ENCODE measurements around the gene GBP7.

The GBP7 gene

DNA sequence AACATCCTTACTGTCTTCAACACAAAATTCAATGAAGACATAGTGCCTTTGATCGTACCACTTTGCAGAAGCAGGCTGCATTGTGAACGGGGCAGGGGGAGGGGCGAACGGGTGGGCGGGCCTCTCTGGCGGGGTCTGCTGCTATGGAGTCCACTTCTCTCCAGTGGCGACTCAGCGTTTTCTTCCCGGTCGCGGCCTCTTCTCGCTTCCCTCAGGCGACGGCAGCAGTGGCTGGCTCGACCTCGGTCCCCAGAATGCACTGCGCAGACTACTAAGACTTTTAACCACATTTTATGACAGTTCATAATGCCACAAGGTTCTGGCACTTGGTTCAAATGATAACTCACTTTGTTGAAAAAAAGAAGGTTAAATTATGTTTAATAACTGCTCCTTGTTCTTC is 71.1 kb downstream of the GBP7 start:
- no peak for DNase-seq

DNA sequence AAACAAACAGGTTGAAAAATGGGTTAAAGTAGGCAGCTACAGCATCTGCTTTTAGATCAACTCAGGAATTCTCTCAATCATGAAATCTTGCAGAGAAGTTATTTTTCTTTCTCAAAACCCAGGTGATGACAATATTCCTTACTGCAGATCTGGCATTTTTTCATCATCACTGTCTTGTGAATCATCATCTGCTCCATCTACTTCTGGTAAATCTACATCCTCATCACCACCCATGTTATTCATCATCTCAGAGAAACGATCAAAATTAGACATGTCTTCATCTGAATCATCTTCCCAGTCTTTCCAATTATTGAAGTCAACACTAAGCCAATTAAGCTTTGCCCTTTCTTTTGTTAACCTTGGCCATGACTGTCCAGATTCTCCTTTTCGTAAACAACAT is 71.7 kb downstream of the GBP7 start:
- DNase-seq: no peak

DNA sequence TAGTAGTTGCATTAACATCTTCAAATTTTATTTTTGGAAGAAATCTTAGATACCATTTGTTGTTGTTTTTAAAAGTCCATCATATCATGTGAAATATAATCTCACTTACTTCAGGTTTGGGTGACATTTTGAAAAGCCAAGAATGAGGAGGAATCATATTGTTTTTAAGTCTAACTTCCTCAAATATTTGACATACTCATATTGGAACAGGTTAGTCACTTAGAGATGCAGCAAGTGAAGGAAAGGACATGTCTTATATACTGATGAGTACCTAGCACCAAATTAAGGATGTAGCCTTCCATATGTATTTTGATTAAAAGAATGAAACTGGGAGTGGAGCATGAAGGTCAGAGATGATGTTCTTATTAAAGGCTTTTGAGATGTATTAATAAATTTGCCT is 73.8 kb downstream of the GBP7 start:
- no peak for DNase-seq

DNA sequence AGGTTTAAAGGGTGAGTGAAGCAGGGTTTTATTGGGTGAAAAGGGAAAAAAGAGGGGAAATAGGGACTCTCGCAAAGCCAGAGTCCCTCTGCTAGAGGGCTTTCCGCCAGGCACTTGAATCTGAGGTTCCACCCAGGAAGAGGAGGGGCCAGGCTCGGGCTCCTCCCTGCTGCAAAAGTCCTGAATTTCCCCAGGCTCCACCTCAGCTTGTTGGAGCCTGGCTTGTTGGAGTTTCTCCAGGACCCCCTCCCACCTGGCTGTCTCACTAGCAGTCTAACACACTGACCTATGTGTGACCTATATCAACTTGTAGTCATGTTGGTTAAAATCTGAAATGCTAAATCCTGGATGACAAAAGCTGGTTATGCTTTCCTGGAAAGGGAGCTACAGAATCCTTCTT is 75.4 kb downstream of the GBP7 start:
- no peak for DNase-seq

DNA sequence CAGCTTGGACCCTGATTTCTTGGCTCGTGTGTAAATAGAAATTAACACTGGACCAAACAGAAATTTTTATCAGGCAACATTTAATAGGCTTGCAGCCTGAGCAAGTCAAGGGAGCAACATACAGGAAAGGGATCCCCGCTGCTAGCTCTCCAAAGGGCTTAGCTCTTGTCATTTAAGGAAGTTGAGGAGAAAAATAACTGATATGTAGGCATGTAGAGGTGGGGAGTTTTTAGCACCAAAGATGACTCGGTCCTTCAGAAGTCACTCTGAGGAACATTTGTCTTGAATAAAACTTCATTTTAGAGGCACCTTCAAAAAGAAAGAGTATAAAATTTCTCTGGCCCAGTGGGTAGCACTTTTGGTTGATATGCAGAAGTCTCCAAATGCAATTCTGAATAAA is 76.9 kb downstream of the GBP7 start:
- no peak for DNase-seq

DNA sequence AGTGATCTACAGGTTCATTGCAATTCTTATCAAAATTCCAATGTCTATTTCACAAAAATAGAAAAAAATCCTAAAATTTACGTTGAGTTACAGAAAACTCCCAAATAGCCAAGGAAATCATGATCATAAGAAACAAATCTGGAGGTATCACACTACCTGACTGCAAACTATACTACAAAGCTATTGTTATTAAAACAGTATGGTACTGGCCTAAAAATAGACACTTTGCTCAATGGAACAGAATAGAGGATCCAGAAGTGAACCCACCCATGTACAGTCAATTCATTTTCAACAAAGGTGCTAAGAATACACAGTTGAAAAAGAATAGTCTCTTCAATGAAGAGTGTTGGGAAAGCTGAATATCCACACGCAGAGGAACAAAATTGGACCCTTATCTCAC is 80.1 kb downstream of the GBP7 start:
- DNase-seq: no peak

DNA sequence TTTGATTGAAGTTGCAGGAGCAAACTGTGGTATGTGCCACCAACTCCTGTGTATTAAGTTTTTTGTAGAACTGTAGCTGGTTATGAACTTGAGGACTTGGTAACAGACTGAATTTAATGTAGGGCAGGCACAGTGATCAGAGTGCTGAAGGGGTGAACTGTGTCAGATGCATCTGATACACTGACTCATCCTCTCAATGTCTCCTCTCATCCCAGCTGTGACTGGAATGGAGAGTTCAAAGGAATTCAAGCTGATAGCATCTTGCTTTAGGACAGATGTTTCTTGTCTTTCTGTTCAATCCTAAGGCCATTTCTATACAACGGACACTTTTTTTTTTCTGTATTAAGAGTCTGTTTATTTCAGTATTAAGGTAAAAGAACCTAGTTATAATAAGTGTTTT is 85.8 kb downstream of the GBP7 start:
- no peak for DNase-seq

DNA sequence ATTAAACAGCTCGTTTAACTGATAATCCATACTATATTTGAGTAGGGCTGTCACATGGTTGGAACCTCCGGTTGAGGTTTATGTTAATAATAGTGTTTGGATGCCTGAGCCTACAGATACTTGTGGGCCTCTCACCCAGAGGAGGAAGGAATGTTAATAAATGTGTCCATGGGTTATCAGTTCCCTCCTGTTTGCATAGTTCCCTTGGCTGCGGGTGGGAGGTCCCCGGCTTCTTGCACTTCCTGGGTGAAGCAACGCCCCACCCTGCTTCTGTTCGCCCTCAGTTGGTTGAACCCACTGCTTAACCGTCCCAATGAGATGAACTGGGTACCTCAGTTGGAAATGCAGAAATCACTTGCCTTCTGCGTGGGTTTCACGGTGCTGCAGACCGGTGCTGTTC is 87.2 kb downstream of the GBP7 start:
- DNase-seq: no peak

DNA sequence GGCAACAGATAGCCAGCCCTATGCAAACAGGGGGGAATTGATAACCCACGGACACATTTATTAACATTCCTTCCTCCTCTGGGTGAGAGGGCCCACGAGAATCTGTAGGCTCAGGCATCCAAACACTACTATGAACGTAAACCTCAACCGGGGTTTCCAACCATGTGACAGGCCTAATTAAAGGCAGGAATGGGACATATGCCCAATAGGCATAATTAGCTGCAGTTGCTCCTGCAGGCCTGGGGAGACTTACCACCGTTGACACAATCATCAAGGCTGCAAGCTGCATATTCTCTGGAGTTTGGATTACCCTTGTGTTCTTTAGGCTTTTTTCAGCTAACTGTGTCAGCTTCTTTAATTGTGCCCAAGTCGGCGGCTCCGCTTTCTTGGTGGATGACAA is 88.6 kb downstream of the GBP7 start:
- no peak for DNase-seq

DNA sequence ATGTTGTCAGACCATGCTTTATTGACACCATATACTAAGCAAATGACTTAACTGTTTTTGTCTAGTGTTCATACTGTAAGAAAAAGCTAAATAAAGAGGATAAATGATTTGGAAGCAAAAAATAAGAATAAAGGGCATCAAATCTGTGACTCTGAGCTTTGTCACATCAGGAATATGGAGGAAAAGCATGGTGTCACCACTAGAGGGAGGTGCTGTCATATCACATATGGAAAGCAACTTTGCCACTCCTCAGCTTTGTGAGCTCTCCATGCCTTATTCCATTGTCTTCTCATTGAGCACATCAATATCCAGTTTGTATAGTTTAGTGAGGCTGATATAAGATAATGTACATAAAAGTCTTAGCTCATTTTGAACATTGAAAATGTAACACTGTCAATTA is 90.0 kb downstream of the GBP7 start:
- no peak for DNase-seq
